Uterus (tissue), 2 donors: ENCODE results near the gene METTL24.

Experiments
- POLR2A ChIP-seq, 2 donors: fragments of 450-650 bp; IDR thresholded peaks; one replicate each; pipeline ENCODE4 v1.6.1; 2016; ENCODE audit warnings: antibody characterized with exemption in 2 of 2, mild to moderate bottlenecking in 1 of 2, moderate library complexity in 1 of 2
- TF ChIP-seq, protein P1 (sequence below), 4 experiments: fragments of 200-600 bp in 2 of 4; fragments of 450-650 bp in 2 of 4; sonication (generic) in 2 of 4; IDR thresholded peaks; one replicate each; pipeline ENCODE4 v1.5.1; 2016 to 2019; ENCODE audit warnings: antibody characterized with exemption in 4 of 4, mild to moderate bottlenecking in 2 of 4, moderate library complexity in 1 of 4

DNA sequence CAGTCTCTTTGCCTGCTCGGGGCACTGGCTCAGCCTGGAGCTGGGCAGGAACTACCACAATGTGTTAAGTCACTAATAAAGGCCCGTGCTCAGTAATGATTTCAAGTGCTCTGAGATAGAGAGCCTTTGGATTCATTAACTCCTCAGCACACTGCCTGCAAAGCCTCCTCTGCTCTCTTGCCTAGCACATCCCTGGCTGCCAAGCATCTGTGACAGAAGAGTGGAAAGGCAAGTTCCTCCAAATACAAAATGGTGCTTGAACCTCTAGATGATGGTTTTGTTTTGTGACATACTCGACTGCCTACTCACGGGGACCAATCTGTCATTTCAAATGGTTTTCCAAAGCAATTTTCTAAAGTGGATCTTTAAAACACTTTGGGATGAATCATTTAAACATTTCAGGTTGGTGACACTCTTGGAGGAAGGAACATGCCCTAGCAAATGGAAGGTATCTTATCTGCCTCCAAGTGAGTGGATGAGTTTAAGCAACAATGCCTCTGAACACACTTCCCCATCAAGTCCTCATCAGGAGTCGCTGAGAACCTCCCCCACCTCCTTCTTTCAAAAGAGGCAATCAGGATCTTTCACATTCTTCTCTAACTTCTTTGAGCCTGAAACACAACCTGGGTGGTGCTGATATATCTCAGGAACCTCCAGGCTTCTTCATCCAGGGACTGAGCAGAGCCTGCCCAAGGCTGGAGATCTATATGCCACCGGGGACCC is 35.8 kb downstream of the METTL24 start:
- TF ChIP-seq, protein P1, sequence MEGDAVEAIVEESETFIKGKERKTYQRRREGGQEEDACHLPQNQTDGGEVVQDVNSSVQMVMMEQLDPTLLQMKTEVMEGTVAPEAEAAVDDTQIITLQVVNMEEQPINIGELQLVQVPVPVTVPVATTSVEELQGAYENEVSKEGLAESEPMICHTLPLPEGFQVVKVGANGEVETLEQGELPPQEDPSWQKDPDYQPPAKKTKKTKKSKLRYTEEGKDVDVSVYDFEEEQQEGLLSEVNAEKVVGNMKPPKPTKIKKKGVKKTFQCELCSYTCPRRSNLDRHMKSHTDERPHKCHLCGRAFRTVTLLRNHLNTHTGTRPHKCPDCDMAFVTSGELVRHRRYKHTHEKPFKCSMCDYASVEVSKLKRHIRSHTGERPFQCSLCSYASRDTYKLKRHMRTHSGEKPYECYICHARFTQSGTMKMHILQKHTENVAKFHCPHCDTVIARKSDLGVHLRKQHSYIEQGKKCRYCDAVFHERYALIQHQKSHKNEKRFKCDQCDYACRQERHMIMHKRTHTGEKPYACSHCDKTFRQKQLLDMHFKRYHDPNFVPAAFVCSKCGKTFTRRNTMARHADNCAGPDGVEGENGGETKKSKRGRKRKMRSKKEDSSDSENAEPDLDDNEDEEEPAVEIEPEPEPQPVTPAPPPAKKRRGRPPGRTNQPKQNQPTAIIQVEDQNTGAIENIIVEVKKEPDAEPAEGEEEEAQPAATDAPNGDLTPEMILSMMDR (IDR thresholded peaks at IDR 0.05): no peak
- TF ChIP-seq POLR2A (IDR thresholded peaks at IDR 0.05): no peak
